GM21528 (cell line): ENCODE data around the gene SAP25.

Experiments used
- ATAC-seq: cut with Tn5 transposase; IDR thresholded peaks from one replicate; pipeline ENCODE4 v1.9.1; 2021; ENCODE audit warnings: mild to moderate bottlenecking, moderate library complexity; ENCODE audit not compliant: unreplicated experiment, low FRiP score

SAP25 gene

DNA sequence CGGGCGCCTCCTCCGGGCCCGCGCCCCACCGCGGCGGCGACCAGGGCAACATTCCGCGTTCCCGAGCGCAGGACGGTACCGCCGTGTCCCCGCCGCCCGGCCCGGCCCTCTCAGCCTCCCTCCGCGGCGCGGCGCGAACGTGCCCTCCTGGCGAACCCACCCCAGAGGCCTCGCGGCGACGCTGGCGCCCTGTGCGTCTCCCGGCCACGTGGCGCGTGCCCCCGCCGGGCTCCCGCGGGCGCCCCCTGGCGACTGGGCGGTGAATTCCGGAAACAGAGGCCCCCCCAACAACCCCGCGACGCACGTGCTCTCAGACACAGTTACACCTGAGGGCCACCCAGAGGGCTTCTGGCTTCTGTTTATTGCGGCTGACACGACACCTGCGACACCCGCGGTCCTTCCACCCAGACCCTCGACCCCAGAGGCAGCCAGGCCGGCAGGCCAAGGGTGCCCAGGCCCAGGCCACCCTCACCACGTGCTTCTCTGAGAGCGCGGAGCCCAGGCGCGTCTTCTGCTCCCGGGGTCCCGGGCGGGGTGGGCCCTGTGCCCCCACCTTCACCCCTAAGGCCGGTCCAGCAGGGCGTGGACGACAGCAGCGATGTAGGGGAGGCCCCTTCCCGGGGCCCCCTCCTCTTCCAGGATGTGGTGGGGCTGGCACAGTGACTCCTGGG is at the start of gene SAP25:
SAP25 (minus strand) TSS at position 210 of the 671 bp plus-strand sequence; CDS start at position 52, 158 bp downstream.
- no peak for ATAC-seq

DNA sequence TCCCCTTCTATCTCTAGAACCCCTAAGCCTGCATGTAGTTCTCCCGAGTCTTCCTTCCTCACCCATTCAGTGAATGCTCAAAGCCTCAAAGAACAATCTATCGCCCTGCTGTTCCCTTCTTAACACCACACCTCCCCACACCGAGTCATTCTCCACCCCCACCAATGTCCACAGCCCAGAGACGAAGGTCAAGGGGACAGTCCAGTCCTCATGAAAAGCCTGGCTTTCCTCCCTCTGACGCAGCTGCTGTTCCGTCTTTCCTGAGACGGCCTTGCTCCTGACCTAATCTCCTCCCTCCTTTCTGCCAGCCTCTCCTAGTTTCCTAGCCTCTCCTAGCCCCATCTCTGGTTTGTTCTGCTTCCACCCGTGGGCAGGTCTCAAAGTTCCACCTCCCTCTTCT is 47.9 kb upstream of the SAP25 start:
- ATAC-seq, result no peak

DNA sequence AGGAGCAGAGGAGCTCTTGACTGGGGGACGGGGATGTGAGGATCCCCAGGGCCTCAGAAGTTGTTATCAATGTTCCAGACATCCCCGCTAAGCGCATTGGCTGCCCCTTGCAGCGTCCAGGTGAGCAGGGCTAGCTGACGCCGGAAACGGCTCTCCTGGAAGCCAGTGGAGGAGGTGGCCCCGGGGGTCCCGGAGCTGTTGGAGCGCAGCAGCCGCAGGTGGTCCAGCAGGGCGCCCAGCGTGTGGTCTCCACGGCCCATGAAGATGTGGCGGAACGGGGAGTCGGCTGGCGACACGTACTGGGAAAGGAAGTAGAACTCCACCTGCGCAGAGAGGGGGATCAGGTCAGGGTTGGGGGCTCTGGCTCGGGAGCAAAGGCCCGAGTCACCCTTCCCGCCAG is 47.1 kb upstream of the SAP25 start:
- no peak for ATAC-seq

GRCh38 chr7:100620239-100620638 is 46.5 kb upstream of the SAP25 start:
- ATAC-seq, result no peak

GRCh38 chr7:100614308-100614861 is 40.7 kb upstream of the SAP25 start:
- ATAC-seq, result no peak

DNA sequence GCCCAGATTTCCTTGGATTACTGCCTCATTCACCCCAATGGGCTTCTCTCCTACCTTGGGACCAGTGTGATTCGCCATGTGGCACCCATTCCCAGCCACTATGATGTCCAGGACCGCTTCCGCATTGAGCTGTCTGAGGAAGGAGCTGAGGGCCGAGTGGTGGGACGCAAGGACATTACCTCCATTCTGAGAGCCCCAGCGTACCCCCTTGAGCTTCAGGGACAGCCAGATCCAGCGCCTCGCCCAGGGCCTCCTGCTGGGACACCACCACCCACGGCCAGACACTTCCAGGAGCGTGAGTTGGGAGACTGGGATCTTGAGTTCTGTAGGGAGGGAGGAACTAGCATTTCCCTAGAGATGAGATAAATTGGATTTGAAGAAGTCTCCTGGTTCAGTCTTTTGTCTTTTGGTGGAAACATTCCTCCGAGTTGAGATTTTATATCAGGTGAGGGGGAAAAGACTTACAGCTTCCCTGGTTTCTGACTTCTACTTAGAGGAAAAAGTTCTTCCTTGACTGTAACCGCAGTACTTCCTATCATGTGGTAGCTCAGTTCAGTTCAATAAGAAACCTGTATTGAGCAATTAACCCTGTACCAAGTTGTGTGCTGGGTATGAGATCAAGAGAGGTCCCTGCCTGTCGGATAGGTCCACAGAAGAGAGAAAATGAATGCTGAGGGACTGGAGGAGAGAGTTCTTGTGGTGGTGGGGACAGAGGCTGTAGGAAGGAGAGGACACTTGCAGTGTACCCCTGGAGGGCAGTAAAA is 39.9 kb upstream of the SAP25 start:
- ATAC-seq, result no peak

- no peak for ATAC-seq
Observed at GRCh38 chr7:100612730-100613390, 39.2 kb upstream of the SAP25 start.

GRCh38 chr7:100611983-100612729 is 38.5 kb upstream of the SAP25 start, which contains the start of gene MOSPD3:
Gene MOSPD3, plus strand, starts transcription at chr7:100612540. Its CDS starts 252 bp downstream, at chr7:100612792.
- ATAC-seq, result peak; percentile 91

GRCh38 chr7:100609958-100610357 is 36.3 kb upstream of the SAP25 start:
- no peak for ATAC-seq

GRCh38 chr7:100607111-100607510 is 33.4 kb upstream of the SAP25 start:
- ATAC-seq, result no peak

GRCh38 chr7:100606313-100606712 is 32.6 kb upstream of the SAP25 start:
- ATAC-seq, result no peak

DNA sequence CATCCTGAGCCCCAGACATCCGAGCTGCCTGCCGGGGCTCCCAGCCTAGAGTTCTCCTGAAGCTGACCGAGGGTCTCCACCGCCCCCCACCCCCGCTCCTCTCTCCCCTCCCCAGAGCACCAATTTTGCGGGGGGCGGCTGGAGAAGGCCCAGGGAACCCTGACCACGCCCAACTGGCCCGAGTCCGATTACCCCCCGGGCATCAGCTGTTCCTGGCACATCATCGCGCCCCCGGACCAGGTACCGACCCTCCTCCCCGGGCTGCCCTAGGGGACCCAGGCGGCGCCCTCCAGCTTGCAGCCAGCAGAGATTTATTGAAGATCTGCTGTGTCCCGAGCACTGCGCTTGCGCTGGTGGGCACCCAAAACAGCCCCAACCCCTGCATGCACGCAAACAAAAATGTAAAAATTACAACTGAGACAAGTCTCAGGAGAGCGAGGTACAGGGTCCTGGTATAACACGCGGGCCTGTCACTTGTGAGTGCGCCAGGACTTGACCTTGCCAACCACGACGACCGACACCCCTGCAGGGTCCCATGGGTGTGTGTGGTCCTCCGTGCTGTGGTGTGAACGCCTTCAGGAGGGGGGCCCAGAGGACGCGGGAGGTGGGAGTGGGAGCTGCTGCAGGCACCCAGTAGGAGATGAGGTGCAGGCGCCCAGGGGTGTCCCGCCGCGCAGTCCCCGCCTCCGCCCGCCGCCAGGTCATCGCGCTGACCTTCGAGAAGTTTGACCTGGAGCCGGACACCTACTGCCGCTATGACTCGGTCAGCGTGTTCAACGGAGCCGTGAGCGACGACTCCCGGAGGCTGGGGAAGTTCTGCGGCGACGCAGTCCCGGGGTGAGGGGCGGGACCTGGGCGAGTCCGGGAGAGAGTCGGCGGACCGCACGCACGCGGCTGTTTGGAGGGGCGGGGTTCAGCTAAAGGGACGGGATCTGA is 31.5 kb upstream of the SAP25 start:
- no peak for ATAC-seq

GRCh38 chr7:100604028-100604975 is 30.6 kb upstream of the SAP25 start:
- ATAC-seq, result no peak

GRCh38 chr7:100603726-100604027 is 30.0 kb upstream of the SAP25 start:
- ATAC-seq, result no peak

GRCh38 chr7:100602889-100603725 is 29.4 kb upstream of the SAP25 start:
- no peak for ATAC-seq

DNA sequence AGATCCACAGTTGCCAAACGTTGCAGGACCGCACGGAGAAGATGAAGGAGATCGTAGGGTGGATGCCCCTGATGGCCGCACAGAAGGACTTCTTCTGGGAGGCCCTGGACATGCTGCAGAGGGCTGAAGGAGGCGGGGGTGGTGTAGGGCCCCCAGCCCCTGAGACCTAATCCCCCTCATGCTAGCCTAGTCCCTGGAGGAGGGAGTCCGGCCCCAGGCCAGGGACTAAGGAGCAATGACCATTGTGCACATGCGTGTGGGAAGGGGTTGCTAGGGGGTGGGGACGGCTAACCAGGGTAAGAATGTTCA is 27.0 kb upstream of the SAP25 start:
- ATAC-seq, result no peak

DNA sequence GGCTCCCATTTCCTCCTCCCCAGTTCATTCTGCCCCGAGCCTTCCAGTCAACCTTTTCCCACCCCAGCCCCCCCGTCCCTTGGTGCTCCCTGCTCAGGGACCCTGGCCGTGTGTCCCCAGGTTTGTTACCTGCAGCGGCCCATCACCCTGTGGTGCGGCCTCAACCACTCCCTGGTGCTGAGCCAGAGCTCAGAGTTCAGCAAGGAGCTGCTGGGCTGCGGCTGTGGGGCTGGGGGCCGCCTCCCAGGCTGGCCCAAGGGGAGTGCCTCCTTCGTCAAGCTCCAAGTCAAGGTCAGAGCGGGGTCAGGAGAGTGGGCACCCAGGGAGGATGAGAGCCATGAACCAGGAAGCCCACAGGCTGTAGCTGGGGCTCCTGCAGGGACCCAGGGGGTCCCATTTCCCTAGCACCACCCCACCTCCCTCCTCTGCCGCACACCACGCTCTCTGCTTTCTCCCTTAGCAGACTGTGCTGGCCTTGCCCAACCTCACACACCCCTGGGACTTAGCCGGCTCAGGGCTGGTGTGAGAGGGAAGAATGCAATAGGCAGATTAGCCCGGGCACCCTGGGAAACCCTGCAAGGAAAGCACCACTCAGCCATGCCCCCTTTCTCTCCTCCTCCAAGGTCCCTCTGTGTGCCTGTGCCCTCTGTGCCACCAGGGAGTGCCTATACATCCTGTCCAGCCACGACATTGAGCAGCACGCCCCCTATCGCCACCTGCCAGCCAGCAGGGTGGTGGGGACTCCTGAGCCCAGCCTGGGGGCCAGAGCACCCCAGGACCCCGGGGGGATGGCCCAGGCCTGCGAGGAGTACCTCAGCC is 26.4 kb upstream of the SAP25 start:
- no peak for ATAC-seq
